Neural progenitor cell (in vitro differentiated cells): Measurements from ENCODE around the gene ADAMTSL2.

Experiments used
- EZH2phosphoT487 ChIP-seq: fragments of 200-600 bp; sonication (generic); IDR thresholded peaks from 2 replicates; pipeline ENCODE4 v1.6.1; 2017; ENCODE audit warnings: antibody characterized with exemption
- TF ChIP-seq, protein P1 (sequence below): fragments of 200-600 bp; sonication (generic); IDR thresholded peaks from 2 replicates; pipeline ENCODE4 v1.5.1; 2017; ENCODE audit warnings: antibody characterized with exemption, mild to moderate bottlenecking

DNA sequence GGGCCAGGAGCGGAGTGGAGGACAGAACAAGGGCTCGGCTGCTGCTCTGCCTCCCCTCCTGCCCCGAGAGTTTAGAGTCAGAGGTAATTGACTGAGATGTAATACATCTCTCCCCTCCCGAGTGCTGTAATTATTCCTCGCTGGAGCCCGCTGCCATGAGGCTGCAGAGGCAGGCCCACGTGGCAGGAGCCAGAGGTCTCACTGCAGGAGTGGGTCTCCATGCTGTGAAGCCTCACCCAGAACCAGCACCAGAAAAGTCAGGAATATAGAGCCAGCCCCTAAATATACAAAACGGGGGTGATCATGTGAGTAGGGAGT, 72.2 kb downstream of the ADAMTSL2 start:
- TF ChIP-seq EZH2phosphoT487 = no peak
- TF ChIP-seq, protein P1, sequence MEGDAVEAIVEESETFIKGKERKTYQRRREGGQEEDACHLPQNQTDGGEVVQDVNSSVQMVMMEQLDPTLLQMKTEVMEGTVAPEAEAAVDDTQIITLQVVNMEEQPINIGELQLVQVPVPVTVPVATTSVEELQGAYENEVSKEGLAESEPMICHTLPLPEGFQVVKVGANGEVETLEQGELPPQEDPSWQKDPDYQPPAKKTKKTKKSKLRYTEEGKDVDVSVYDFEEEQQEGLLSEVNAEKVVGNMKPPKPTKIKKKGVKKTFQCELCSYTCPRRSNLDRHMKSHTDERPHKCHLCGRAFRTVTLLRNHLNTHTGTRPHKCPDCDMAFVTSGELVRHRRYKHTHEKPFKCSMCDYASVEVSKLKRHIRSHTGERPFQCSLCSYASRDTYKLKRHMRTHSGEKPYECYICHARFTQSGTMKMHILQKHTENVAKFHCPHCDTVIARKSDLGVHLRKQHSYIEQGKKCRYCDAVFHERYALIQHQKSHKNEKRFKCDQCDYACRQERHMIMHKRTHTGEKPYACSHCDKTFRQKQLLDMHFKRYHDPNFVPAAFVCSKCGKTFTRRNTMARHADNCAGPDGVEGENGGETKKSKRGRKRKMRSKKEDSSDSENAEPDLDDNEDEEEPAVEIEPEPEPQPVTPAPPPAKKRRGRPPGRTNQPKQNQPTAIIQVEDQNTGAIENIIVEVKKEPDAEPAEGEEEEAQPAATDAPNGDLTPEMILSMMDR = no peak
